Large intestine (tissue), 3 donors: Measurements from ENCODE around the gene STAT5A. TPM values are rescaled to one million over a fixed set of nuclear protein-coding genes. Genes with fewer than 3 reads are reported as not detected.
"Not testable (repeated sequence)": the region's sequence is repeated elsewhere in the genome, so short reads cannot be mapped to it uniquely, and the experiment has no call there.

Experiments
- DNase-seq, 2 donors: peaks; one replicate each; pipeline versions ENCODE4 v3.0.0 to v3.0.0-alpha.2; 2013
- H3K27ac ChIP-seq: one replicate; pipeline ENCODE4 v1.5.1; 2013; ENCODE audit warnings: low read length
- H3K27me3 ChIP-seq: 2 replicates; pipeline ENCODE4 v1.6.1; 2013; ENCODE audit warnings: low read length; ENCODE audit not compliant: control insufficient read depth, insufficient read depth
- H3K36me3 ChIP-seq: 2 replicates; pipeline ENCODE4 v1.6.1; 2013; ENCODE audit warnings: low read length; ENCODE audit not compliant: control insufficient read depth, insufficient read depth
- H3K4me1 ChIP-seq: one replicate; pipeline ENCODE4 v1.6.1; 2013; ENCODE audit warnings: low read length; ENCODE audit not compliant: control insufficient read depth, insufficient read depth
- H3K4me3 ChIP-seq: one replicate; pipeline ENCODE4 v1.5.1; 2013; ENCODE audit warnings: low read length
- H3K9me3 ChIP-seq: one replicate; pipeline ENCODE4 v1.6.1; 2013; ENCODE audit warnings: mild to moderate bottlenecking, low read depth, low read length, moderate library complexity; ENCODE audit not compliant: control insufficient read depth
- WGBS: methylation state at CpG from one replicate; pipeline ENCODE4 v1.1.5; 2013; ENCODE audit warnings: low lambda C conversion rate; ENCODE audit not compliant: insufficient coverage; 5-methylcytosine and 5-hydroxymethylcytosine counted together
- polyA plus RNA-seq: library from polyadenylated mRNA; unstranded; fragments of 120-200 nt; gene quantifications from one replicate; pipeline ENCODE4 v1.2.1, GENCODE V29; 2013

The STAT5A gene
- polyA plus RNA-seq, 1 donor = 14.2 TPM

DNA sequence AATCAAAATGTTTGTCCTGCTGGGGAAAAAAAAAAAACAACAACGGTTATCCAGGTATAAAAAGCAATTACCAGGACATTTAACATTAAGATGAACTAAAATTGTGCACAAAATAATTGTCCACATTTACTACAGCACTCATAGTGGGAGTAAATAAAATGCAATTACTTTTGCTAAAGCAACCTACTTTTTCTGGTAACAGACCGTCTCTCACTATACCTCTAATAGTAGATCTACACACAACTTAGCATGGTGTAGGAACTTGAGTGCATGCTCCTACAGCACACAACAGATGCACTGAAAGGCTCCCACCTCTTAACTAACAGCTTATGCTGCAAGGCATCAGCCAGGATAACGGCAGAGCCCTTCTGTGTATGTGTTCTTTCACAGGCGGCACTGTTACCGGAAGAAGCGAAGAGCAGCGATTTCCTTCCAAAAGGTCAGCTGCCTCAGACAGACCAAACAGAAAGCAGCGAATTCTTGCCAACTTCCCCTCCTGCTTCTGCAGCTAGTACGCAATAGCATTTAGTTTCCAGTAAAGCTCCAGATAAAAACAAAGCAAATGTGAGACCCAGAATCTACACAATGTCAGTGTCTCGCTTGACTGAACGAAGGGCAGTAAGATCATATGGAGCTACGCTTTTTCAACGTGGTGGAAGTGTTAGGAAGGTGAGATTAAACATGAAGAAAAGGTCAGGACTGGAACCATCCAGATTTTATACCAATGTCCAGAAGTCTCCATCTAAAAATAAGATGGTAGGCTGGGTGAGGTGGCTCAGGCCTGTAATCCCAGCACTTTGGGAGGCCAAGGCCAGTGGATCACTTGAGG lies 39.7 kb upstream of the STAT5A start:
- DNase-seq = peak; percentile 63 to 67
- Histone ChIP-seq H3K36me3 (no peaks in the 10 kb centered on the region), H3K4me3 (no peak overlapping the region), H3K4me1 (no peaks in the 10 kb centered on the region), H3K9me3 (no peaks in the 10 kb centered on the region), H3K27ac (peak overlapping the region; percentile 72), H3K27me3 (no peaks in the 10 kb centered on the region)
- 50% methylated on average over 1 of the region's 13 CpGs for WGBS

DNA sequence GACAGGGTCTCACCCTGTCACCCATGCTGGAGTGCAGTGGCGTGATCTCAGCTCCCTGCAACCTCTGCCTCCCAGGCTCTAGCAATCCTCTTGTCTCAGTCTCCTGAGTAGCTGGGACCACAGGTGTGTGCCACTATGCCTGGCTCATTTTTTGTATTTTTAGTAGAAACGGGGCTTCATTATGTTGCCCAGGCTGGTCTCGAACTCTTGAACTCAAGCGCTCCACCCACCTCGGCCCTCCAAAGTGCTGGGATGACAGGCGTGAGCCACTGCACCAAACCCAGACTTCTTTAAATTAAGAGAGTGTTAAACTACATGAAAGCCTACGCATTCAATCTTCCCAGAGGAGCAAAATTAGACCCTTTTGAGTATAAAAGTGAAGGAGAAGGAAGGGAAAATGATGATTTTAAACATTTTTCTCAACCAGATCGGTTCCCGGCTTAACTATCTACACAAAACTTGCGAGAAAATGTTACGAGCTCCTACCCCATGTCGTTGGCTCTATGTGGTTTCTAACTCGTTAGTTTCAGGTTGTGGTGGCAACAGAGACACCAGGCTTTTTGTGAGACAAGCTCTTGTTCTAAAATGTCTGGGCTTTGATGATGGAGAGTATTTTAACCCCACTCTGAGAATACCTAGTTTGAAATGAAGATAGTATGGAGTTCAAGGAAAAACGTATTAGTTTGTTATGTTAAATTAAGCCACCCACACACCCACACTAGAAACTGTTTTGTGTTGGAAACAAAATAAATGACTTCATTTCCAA lies 38.4 kb upstream of the STAT5A start:
- Histone ChIP-seq H3K27me3 (no peaks in the 10 kb centered on the region), H3K27ac (no peak overlapping the region), H3K4me3 (no peak overlapping the region), H3K9me3 (no peaks in the 10 kb centered on the region), H3K36me3 (no peaks in the 10 kb centered on the region), H3K4me1 (no peaks in the 10 kb centered on the region)
- WGBS = 81% methylated on average over 4 of the region's 14 CpGs
- no peak for DNase-seq

DNA sequence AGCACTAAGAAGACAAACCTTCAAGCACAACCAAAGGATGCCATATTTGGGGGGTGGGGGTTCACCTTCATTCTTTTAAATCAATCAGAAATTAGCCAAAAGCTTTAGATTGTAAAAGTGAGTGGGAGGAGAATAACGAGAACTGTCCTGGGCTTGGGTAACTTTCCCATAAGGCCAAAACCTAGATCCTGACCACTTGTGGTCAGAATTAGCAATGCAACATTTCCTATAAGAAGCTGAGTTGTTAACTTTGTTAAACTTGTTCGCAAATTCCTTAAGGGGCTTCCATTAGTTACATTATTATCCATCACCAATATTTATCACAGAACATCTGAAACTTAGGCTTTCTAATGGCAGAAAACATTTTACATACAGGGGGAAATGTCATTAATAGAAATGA lies 37.2 kb upstream of the STAT5A start:
- DNase-seq = no peak
- Histone ChIP-seq H3K27me3 (no peaks in the 10 kb centered on the region), H3K4me3 (no peak overlapping the region), H3K4me1 (no peaks in the 10 kb centered on the region), H3K9me3 (no peaks in the 10 kb centered on the region), H3K36me3 (no peaks in the 10 kb centered on the region), H3K27ac (no peak overlapping the region)
- WGBS = no CpG with 5 or more reads among the region's 2 CpGs

DNA sequence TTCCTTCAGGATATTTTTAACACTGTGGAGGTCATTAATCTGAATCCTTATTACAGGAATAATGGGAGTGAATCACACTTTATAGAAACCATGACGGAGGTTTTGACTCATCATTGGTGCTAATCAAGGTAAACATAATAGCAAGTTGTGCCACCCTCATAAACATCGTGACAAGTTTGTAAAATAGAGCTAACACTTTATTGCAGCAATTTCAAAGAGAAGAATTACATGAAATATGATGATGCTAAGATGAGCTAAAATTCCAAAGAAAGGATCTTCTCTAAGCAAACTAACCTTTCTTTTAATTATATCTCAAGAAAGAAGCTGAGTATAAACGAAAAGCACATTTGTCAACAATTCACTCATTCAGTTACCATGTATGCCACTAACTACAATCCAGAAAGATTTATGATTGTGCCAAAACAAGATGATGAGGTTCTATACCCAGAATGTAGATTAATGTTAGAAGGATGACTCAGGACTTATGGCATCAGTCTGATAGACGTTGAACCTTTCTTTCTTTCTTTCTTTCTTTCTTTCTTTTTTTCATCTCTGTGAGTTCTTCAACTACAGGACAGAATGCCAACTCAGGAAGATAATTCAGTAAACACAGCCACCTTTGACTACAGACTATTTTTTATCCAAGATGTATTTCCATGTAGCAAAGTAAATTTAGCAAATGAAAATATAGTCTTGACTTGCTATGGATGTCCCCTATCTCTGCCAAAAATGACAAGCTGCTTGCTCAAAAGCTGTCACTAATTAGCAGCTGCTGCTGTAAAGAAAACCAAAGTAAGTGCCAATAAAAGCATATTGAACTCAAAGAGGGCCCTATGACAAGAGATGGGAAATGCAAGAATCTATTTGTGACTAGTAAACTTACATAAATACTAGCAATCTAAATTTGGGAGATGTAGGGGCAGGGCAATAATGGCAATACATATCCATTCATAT lies 35.4 kb upstream of the STAT5A start:
- no peaks in the 10 kb centered on the region for H3K9me3 ChIP-seq
- no peaks in the 10 kb centered on the region for H3K27me3 ChIP-seq
- no peak overlapping the region for H3K4me3 ChIP-seq
- no peak for DNase-seq
- no peak overlapping the region for H3K27ac ChIP-seq
- H3K4me1 ChIP-seq = no peaks in the 10 kb centered on the region
- H3K36me3 ChIP-seq = no peaks in the 10 kb centered on the region
- 72% methylated on average over 2 of the region's 4 CpGs for WGBS

DNA sequence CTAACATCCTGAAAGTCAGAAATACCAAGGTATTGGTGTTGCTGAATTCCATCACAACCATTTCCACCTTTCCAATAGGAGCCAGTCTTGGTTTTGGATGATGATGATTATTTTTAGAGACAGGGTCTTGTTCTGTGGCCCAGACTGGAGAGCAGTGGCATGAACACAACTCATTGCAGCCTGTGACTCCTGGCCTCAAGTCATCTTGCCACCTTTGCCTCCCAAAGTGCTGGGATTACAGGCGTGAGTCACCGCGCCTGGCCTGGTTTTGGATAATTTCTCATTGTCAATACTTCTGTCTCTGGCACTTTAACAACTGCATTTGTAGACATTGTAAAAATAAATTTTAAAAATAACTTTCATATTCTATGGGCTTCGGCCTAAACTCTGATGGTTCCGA lies 34.7 kb upstream of the STAT5A start:
- Histone ChIP-seq H3K9me3 (no peaks in the 10 kb centered on the region), H3K4me1 (no peaks in the 10 kb centered on the region), H3K4me3 (no peak overlapping the region), H3K27me3 (no peaks in the 10 kb centered on the region), H3K36me3 (no peaks in the 10 kb centered on the region), H3K27ac (no peak overlapping the region)
- no peak for DNase-seq
- WGBS = no CpG with 5 or more reads among the region's 5 CpGs

DNA sequence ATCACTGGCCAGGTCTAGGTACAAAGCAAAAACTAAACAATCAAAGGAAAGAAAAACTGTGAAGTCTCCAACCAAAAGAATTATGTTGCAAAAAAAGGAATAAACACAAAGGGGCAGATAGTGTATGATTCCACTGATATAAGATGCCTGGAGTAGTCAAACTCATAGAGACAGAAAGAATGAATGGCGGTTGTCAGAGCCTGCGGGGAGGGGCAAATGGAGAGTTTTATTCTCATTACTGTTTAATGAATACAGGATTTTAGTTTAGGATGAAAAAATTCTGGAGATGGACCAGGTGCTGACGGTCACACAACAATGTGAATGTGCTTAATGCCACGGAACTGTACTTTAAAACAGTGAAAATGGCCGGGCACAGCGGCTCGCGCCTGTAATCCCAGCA lies 32.9 kb upstream of the STAT5A start:
- DNase-seq = no peak
- H3K4me3 ChIP-seq = no peak overlapping the region
- no peak overlapping the region for H3K27ac ChIP-seq
- no peaks in the 10 kb centered on the region for H3K36me3 ChIP-seq
- no peaks in the 10 kb centered on the region for H3K27me3 ChIP-seq
- no peaks in the 10 kb centered on the region for H3K4me1 ChIP-seq
- no peaks in the 10 kb centered on the region for H3K9me3 ChIP-seq
- 100% methylated on average over 1 of the region's 8 CpGs for WGBS

DNA sequence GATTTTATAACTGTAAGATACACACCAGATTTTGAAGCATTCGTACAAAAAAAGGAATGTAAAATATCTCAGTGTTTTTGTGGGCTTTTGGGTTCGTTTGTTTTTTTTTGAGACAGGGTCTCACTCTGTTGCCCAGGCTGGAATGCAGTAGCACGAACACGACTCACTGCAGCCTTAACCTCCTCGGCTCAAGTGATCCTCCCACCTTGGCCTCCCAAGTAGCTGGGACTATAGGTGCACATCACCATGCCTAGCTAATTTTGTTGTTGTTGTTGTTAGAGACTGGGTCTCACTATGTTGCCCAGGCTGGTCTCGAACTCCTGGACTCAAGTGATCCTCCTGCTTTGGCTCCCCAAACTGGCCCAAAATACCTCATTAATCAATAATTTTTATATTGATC lies 28.0 kb upstream of the STAT5A start:
- no peak for DNase-seq
- WGBS = no CpG with 5 or more reads among the region's 6 CpGs
- no peaks in the 10 kb centered on the region for H3K4me1 ChIP-seq
- no peaks in the 10 kb centered on the region for H3K36me3 ChIP-seq
- H3K4me3 ChIP-seq = no peak overlapping the region
- H3K27ac ChIP-seq = no peak overlapping the region
- no peaks in the 10 kb centered on the region for H3K27me3 ChIP-seq
- H3K9me3 ChIP-seq = no peaks in the 10 kb centered on the region

DNA sequence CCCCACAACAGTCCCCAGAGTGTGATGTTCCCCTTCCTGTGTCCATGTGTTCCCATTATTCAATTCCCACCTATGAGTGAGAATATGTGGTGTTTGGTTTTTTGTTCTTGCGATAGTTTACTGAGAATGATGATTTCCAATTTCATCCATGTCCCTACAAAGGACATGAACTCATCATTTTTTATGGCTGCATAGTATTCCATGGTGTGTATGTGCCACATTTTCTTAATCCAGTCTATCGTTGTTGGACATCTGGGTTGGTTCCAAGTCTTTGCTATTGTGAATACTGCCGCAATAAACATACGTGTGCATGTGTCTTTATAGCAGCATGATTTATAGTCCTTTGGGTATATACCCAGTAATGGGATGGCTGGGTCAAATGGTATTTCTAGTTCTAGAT lies 23.9 kb upstream of the STAT5A start:
- not testable (repeated sequence) for H3K36me3 ChIP-seq, H3K27ac ChIP-seq, H3K9me3 ChIP-seq, H3K4me1 ChIP-seq, H3K27me3 ChIP-seq, DNase-seq, H3K4me3 ChIP-seq
- WGBS = no CpG with 5 or more reads among the region's 4 CpGs

DNA sequence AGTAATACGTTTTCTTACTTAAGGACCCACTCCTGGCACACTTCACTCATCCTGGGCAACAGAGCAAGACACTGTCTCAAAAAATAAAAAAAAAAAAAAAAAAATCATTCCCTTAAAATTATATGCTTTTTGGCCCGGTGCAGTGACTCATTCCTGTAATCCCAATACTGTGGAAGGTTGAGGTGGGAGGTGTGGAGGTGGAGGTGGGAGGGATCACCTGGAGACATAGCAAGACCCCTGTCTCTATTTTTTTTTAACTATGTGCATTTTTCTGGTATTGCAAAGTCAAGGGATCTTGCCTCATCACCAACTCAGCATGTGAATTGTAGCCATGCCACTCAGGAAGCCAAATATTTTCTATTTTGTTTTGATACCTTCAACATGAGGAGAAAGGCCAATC lies 21.8 kb upstream of the STAT5A start:
- Histone ChIP-seq H3K9me3 (no peaks in the 10 kb centered on the region), H3K27me3 (no peaks in the 10 kb centered on the region), H3K4me1 (no peaks in the 10 kb centered on the region), H3K27ac (no peak overlapping the region), H3K36me3 (no peaks in the 10 kb centered on the region), H3K4me3 (no peak overlapping the region)
- DNase-seq = no peak
- WGBS = no CpG with 5 or more reads among the region's 2 CpGs
